AG04450 (cell line): ENCODE measurements around the gene PREX1. TPM values are rescaled to one million over a fixed set of nuclear protein-coding genes. Genes with fewer than 3 reads are reported as not detected.

Source experiments
- CTCF ChIA-PET: fragments of 300-600, 350-600 bp; formaldehyde crosslinking; extraction: SDS; loops from one replicate; lab custom pipeline; 2022; ENCODE audit warnings: antibody characterized with exemption, inconsistent platforms; lab: Charles Lee
- POLR2A ChIA-PET: fragments of 350-600 bp; formaldehyde crosslinking; extraction: SDS; loops from one replicate; lab custom pipeline; 2021; ENCODE audit warnings: antibody characterized with exemption, inconsistent platforms; lab: Yijun Ruan, JAX
- DNase-seq: peaks from one replicate; pipeline ENCODE4 v3.0.0-alpha.2; 2011; ENCODE audit warnings: low read depth, low spot score
- H3K27ac ChIP-seq: one replicate; pipeline ENCODE4 v1.5.1; 2012; ENCODE audit warnings: low read depth, low read length, control low read depth
- H3K27me3 ChIP-seq: one replicate; pipeline ENCODE4 v1.6.0; 2012; ENCODE audit warnings: low read length; ENCODE audit not compliant: control insufficient read depth, insufficient read depth
- H3K4me3 ChIP-seq: 2 replicates; pipeline ENCODE4 v1.5.1; 2011; ENCODE audit warnings: mild to moderate bottlenecking, low read depth, low read length, control low read depth
- H3K9me3 ChIP-seq: 2 replicates; pipeline ENCODE4 v1.5.1; 2012; ENCODE audit warnings: low read length; ENCODE audit not compliant: control insufficient read depth, insufficient read depth
- polyA plus RNA-seq: library from polyadenylated mRNA; depleted of rRNA; stranded (reverse); fragments of >200 nt; gene quantifications from 2 replicates; pipeline ENCODE4 v1.2.3, GENCODE V29; 2011
- TF ChIP-seq, protein P1 (sequence below): IDR thresholded peaks from 2 replicates; pipeline ENCODE4 v1.5.1; 2011; ENCODE audit warnings: low read depth, low read length, control low read depth, inconsistent platforms

The PREX1 gene
- polyA plus RNA-seq, 1 experiment, result 0.69 TPM

DNA sequence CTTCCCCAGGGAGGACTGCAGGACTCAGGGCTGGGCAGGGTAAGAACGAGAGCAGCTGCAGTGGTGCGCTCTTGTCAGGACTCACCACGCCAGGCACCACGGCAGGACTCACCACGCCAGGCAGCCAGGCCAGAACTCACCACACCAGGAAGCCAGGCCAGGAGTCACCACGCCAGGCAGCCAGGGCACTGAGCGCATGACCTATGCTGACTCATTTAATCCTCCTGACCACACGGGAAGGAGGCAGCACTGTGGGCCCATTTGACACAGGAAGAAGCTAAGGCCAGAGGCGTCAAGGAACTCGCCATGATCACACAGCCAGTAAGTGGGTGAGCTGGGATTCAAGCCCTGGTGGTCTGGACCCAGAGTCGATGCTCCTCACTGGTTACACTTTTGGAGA is 189.3 kb downstream of the PREX1 start:
- no peak for DNase-seq
- Histone ChIP-seq H3K9me3 (no peaks in the 10 kb centered on the region), H3K4me3 (no peak overlapping the region), H3K27me3 (peaks cover 3% of the 10 kb centered on the region), H3K27ac (no peak overlapping the region)
- POLR2A ChIA-PET, result no interaction called here
- CTCF ChIA-PET, result interaction anchor here (3.2 kb wide), 1 partner anchor 266 kb away, joined by 31 read pairs; no protein-coding TSS in a partner anchor
- TF ChIP-seq, protein P1, sequence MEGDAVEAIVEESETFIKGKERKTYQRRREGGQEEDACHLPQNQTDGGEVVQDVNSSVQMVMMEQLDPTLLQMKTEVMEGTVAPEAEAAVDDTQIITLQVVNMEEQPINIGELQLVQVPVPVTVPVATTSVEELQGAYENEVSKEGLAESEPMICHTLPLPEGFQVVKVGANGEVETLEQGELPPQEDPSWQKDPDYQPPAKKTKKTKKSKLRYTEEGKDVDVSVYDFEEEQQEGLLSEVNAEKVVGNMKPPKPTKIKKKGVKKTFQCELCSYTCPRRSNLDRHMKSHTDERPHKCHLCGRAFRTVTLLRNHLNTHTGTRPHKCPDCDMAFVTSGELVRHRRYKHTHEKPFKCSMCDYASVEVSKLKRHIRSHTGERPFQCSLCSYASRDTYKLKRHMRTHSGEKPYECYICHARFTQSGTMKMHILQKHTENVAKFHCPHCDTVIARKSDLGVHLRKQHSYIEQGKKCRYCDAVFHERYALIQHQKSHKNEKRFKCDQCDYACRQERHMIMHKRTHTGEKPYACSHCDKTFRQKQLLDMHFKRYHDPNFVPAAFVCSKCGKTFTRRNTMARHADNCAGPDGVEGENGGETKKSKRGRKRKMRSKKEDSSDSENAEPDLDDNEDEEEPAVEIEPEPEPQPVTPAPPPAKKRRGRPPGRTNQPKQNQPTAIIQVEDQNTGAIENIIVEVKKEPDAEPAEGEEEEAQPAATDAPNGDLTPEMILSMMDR, result no peak

DNA sequence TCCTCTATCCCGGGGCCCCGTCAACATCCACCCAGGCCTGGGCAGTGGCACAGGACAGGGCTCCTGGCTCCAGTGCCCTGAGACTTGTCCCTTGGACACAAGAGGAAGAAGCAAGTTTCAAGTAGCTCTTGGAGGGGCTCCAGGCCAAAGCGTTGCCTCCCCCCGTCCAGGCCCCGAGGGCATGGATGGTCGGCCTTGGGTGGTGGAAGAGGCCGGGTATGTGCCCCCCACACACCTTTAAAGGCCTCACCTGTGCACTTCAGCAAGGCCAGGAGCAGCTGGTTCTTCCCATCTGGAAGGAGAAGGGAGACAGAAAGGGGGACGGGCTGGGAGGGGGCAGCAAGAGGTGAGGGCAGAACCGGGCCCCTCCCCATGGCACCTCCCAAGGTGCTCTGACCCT is 190.3 kb downstream of the PREX1 start:
- Histone ChIP-seq H3K27ac (no peak overlapping the region), H3K9me3 (no peaks in the 10 kb centered on the region; the same call in 1 of the 2 replicates), H3K27me3 (peaks cover 3% of the 10 kb centered on the region), H3K4me3 (no peak overlapping the region)
- POLR2A ChIA-PET, result no interaction called here
- CTCF ChIA-PET, result interaction anchor here (3.2 kb wide), 1 partner anchor 267 kb away, joined by 31 read pairs; no protein-coding TSS in a partner anchor
- DNase-seq, result no peak
- TF ChIP-seq, protein P1, result no peak

DNA sequence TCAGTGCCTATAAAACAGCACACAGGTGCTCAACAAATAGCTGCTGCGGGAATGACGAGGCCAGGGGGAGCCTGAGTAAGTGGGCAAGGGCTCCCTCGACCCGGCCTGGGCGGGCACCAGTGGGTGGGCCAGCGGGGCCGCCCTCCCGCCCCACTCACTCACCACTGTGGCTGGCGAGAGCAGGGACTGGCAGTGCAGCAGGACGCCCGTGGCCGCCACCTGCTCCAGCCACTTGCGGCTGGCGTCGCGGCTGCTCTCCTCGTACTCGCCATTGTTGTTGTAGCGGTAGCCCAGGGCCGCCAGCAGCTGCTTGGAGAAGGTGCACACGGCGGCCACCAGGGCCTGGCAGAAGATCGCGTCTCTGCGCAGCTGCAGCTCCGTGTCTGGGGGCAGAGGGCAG is 191.5 kb downstream of the PREX1 start:
- Histone ChIP-seq H3K27me3 (peaks cover 3% of the 10 kb centered on the region), H3K9me3 (no peaks in the 10 kb centered on the region; the same call in 1 of the 2 replicates), H3K27ac (no peak overlapping the region), H3K4me3 (no peak overlapping the region)
- TF ChIP-seq, protein P1, result no peak
- CTCF ChIA-PET, result interaction anchor here (0.5 to 3.2 kb wide), 4 partner anchors 12 to 1028 kb away, joined by 3 to 31 read pairs (median 5); no protein-coding TSS in a partner anchor
- POLR2A ChIA-PET, result no interaction called here
- no peak for DNase-seq

DNA sequence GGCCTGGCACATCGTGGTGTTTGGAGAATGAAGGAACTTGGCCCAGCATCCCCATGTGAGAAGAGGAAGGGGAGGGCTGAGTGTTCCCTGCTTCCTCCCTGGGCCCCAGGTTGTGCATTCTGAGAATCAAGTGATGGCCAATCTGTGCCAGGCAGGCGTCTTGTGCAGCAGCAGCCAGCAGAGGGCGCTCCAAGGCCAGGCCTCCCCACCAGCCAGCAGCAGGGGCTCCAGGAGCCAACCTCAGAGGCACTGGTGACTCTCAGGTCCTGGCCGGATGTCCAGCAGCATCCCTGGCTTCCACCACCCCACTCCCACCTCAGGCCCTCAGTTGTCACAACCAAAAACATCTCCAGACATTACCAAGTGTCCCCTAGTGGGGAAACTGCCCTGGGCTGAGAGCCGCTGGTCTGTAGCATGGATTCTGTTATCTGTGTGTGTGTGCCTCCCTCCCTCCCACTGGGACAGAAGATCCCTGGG is 192.0 kb downstream of the PREX1 start:
- TF ChIP-seq, protein P1, result peak; percentile 87
- no peak for DNase-seq
- ChIA-PET CTCF (interaction anchor here (0.6 to 3.2 kb wide), 8 partner anchors 9 to 583 kb away, joined by 3 to 31 read pairs (median 5); partner anchors contain the start of gene DDX27), POLR2A (no interaction called here)
- Histone ChIP-seq H3K27me3 (peaks cover 3% of the 10 kb centered on the region), H3K4me3 (no peak overlapping the region), H3K27ac (no peak overlapping the region), H3K9me3 (no peaks in the 10 kb centered on the region; the same call in 1 of the 2 replicates)

DNA sequence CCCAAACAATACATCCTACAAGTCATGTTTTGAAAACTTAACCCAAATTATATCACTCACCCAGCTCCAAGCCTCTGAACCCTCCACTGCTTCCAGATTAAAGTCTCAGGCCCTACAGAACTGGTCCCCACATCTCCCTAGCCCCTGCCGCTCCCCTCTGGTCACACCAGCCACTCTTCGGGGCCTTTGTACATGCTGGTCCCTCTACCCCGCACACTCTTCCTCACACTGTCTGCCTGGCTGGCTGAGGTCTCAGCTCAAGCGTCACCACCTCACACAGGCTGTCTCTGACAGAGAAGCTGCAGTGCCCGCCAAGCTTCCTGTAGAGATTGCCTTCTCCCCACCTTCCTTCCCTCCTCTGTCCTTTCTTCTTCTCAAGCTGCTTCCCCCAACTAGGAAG is 192.4 kb downstream of the PREX1 start:
- CTCF ChIA-PET, result interaction anchor here (0.5 to 1.8 kb wide), 9 partner anchors 8 to 584 kb away, joined by 3 to 11 read pairs (median 5); partner anchors contain the start of gene DDX27
- no peak for DNase-seq

More for the DNA sequence above, 192.4 kb downstream of the PREX1 start:
- no peak overlapping the region for H3K27ac ChIP-seq
- peaks cover 3% of the 10 kb centered on the region for H3K27me3 ChIP-seq
- no peaks in the 10 kb centered on the region; the same call in 1 of the 2 replicates for H3K9me3 ChIP-seq
- TF ChIP-seq, protein P1, result no peak
- POLR2A ChIA-PET, result no interaction called here
- H3K4me3 ChIP-seq, result no peak overlapping the region
